ENCODE measurements around the gene ARHGEF17.

DNA sequence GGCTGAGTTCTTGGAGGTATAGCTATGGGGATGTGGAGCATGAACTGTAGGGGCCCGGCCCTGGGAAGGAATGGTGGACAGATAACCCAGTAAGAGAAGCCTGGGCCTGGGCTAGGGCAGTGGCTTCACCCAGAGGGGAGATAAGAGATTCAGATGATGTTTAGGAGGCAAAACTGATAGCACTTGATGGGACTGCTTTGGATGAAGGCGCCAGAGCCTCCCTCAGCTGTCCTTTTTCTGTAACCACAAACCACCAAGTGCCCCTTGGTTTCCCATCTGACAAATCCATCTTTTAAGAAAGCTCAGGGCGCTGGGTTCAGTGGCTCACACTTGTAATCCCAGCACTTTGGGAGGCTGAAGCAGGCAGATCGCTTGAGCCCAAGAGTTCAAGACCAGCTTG lies 91.6 kb downstream of the ARHGEF17 start:
- TF ChIP-seq POLR2AphosphoS5 (IDR thresholded peaks at IDR 0.05): no peak
- TF ChIP-seq, protein P1, sequence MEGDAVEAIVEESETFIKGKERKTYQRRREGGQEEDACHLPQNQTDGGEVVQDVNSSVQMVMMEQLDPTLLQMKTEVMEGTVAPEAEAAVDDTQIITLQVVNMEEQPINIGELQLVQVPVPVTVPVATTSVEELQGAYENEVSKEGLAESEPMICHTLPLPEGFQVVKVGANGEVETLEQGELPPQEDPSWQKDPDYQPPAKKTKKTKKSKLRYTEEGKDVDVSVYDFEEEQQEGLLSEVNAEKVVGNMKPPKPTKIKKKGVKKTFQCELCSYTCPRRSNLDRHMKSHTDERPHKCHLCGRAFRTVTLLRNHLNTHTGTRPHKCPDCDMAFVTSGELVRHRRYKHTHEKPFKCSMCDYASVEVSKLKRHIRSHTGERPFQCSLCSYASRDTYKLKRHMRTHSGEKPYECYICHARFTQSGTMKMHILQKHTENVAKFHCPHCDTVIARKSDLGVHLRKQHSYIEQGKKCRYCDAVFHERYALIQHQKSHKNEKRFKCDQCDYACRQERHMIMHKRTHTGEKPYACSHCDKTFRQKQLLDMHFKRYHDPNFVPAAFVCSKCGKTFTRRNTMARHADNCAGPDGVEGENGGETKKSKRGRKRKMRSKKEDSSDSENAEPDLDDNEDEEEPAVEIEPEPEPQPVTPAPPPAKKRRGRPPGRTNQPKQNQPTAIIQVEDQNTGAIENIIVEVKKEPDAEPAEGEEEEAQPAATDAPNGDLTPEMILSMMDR (IDR thresholded peaks at IDR 0.05 in 8 of 11, conservative IDR thresholded peaks at IDR 0.05 in 3 of 11): no peak
- no peak for TF ChIP-seq POLR2A (IDR thresholded peaks at IDR 0.05)

All from spleen (tissue), 7 donors.